Endothelial cell (in vitro differentiated cells): ENCODE measurements around the gene JAZF1. TPM values are rescaled to one million over a fixed set of nuclear protein-coding genes. Genes with fewer than 3 reads are reported as not detected.

Source experiments
- DNase-seq: peaks from one replicate; pipeline ENCODE4 v3.0.0; 2021; ENCODE audit warnings: low spot score
- H3K27ac Mint-ChIP-seq: one replicate; pipeline ENCODE4 v1.8.0; 2021; ENCODE audit warnings: mixed read lengths, inconsistent platforms; ENCODE audit not compliant: unreplicated experiment
- H3K27me3 Mint-ChIP-seq: one replicate; pipeline ENCODE4 v1.8.0; 2021; ENCODE audit warnings: mild to moderate bottlenecking, moderate library complexity, mixed read lengths, inconsistent platforms; ENCODE audit not compliant: unreplicated experiment
- H3K36me3 Mint-ChIP-seq: one replicate; pipeline ENCODE4 v1.8.0; 2021; ENCODE audit warnings: mild to moderate bottlenecking, low read depth, mixed read lengths, inconsistent platforms; ENCODE audit not compliant: unreplicated experiment
- H3K4me1 Mint-ChIP-seq: one replicate; pipeline ENCODE4 v1.8.0; 2021; ENCODE audit warnings: mild to moderate bottlenecking, mixed read lengths, inconsistent platforms; ENCODE audit not compliant: unreplicated experiment
- H3K4me3 Mint-ChIP-seq: one replicate; pipeline ENCODE4 v1.8.0; 2021; ENCODE audit warnings: mild to moderate bottlenecking, mixed read lengths, inconsistent platforms; ENCODE audit not compliant: unreplicated experiment
- H3K9me3 Mint-ChIP-seq: one replicate; pipeline ENCODE4 v1.8.0; 2021; ENCODE audit warnings: mixed read lengths, inconsistent platforms; ENCODE audit not compliant: unreplicated experiment
- CTCF ChIP-seq: fragments of 200-600 bp; sonication (generic); IDR thresholded peaks from one replicate; pipeline ENCODE4 v1.5.0; 2021; ENCODE audit warnings: antibody characterized with exemption; ENCODE audit not compliant: unreplicated experiment
- total RNA-seq: library from RNA; stranded (reverse); fragmentation: NEBNext Ultra II Directional; extraction: Animal tissue kit (Norgen Biotek cat#: 25700); gene quantifications from one replicate; pipeline ENCODE4 v1.2.1, GENCODE V29; 2021; ENCODE audit not compliant: unreplicated experiment

Gene JAZF1
- total RNA-seq, 1 donor from 2014 or later: 8.5 TPM

- no peak overlapping the region for H3K4me3 Mint-ChIP-seq
- peak; percentile 72 for TF ChIP-seq CTCF
- no peaks in the 10 kb centered on the region for H3K9me3 Mint-ChIP-seq
- peaks cover 8% of the 10 kb centered on the region for H3K27me3 Mint-ChIP-seq
- peak; percentile 60 for DNase-seq
- H3K4me1 Mint-ChIP-seq: peaks cover 13% of the 10 kb centered on the region
- peak overlapping the region; percentile 62 for H3K27ac Mint-ChIP-seq
- no peaks in the 10 kb centered on the region for H3K36me3 Mint-ChIP-seq
These were observed 160.2 kb downstream of the JAZF1 start for GRCh38 chr7:28020302-28020940.

DNA sequence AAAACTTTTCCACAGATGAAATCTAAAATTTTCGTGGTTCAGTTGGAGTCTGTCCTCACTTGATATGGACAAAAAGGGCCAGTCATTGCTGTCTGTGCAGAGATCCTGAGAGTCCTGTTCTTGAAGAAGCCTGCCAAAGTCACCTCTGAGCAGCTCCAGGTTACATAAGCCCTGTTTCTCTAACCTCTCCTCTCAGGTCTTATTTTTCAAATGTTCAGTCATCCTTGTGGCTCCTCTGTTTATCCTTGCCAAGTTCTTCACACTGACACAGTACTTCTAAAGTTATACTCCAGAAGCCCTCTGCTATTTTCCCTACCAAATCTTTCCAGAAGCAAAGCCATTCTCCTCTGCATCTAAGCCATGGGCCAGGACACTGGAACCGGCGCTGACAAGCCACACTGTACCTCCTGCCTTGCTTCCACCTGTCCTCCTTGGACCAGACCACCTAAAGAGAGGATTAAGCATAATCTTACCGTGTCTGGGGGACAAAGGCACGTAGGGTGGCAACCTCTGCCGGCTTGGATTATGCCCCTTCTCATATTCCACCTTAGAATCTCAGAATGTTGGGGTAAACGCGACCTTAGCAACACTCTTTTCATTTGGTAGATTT, 161.6 kb downstream of the JAZF1 start:
- DNase-seq: no peak
- Mint-ChIP-seq H3K4me3 (no peak overlapping the region), H3K27ac (no peak overlapping the region), H3K4me1 (peaks cover 13% of the 10 kb centered on the region), H3K9me3 (no peaks in the 10 kb centered on the region), H3K27me3 (peaks cover 8% of the 10 kb centered on the region), H3K36me3 (peaks cover 6% of the 10 kb centered on the region)
- no peak for TF ChIP-seq CTCF

GRCh38 chr7:28018446-28018845, 162.1 kb downstream of the JAZF1 start:
- no peak for TF ChIP-seq CTCF
- H3K4me3 Mint-ChIP-seq: no peak overlapping the region
- no peak overlapping the region for H3K27ac Mint-ChIP-seq
- H3K9me3 Mint-ChIP-seq: no peaks in the 10 kb centered on the region
- peaks cover 13% of the 10 kb centered on the region for H3K4me1 Mint-ChIP-seq
- peaks cover 7% of the 10 kb centered on the region for H3K27me3 Mint-ChIP-seq
- DNase-seq: no peak
- peaks cover 6% of the 10 kb centered on the region for H3K36me3 Mint-ChIP-seq

DNA sequence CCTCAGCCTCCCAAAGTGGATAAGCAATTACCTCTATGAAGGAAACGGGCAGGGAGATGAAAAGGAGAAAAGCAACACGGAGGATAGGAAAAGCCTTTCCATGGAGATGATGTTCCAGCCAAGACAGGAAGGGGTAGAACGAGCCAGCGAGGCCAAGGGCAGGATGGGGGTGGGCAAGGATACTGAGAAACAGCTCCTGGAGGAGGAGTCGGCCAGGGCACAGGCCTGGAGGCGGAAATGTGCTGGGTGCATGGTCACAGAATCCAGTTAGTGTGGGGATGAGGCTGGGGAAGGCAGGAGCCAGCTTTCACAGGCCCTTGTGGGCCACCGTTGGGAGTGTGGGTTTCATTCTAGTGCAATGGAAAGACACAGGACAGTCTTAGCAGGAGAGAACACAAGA, 162.6 kb downstream of the JAZF1 start:
- H3K9me3 Mint-ChIP-seq: no peaks in the 10 kb centered on the region
- H3K4me3 Mint-ChIP-seq: no peak overlapping the region
- no peak overlapping the region for H3K27ac Mint-ChIP-seq
- no peak for TF ChIP-seq CTCF
- peaks cover 7% of the 10 kb centered on the region for H3K27me3 Mint-ChIP-seq
- peaks cover 13% of the 10 kb centered on the region for H3K4me1 Mint-ChIP-seq
- DNase-seq: no peak
- peaks cover 6% of the 10 kb centered on the region for H3K36me3 Mint-ChIP-seq

GRCh38 chr7:28017372-28017771, 163.2 kb downstream of the JAZF1 start:
- no peak for DNase-seq
- H3K9me3 Mint-ChIP-seq: no peaks in the 10 kb centered on the region
- peaks cover 13% of the 10 kb centered on the region for H3K4me1 Mint-ChIP-seq
- peaks cover 6% of the 10 kb centered on the region for H3K36me3 Mint-ChIP-seq
- H3K27me3 Mint-ChIP-seq: peaks cover 7% of the 10 kb centered on the region
- H3K27ac Mint-ChIP-seq: no peak overlapping the region
- H3K4me3 Mint-ChIP-seq: no peak overlapping the region
- TF ChIP-seq CTCF: no peak
